HG02642 (cell line): Measurements from ENCODE around the gene AKAP13.
"Not testable (repeated sequence)": the region's sequence is repeated elsewhere in the genome, so short reads cannot be mapped to it uniquely, and the experiment has no call there.

Experiments used
- ATAC-seq: cut with Tn5 transposase; IDR thresholded peaks from one replicate; pipeline ENCODE4 v1.9.1; 2021; ENCODE audit warnings: mild to moderate bottlenecking; ENCODE audit not compliant: unreplicated experiment, poor library complexity

Gene AKAP13

GRCh38 chr15:85520650-85521049 is 140.2 kb downstream of the AKAP13 start:
- no peak for ATAC-seq

GRCh38 chr15:85523530-85523929 is 143.1 kb downstream of the AKAP13 start:
- ATAC-seq = no peak

- ATAC-seq = no peak
Observed at GRCh38 chr15:85525755-85526154, 145.4 kb downstream of the AKAP13 start.

GRCh38 chr15:85527895-85528294 is 147.5 kb downstream of the AKAP13 start:
- no peak for ATAC-seq

- no peak for ATAC-seq
Observed at GRCh38 chr15:85530079-85530478, 149.7 kb downstream of the AKAP13 start.

GRCh38 chr15:85531083-85531482 is 150.7 kb downstream of the AKAP13 start:
- ATAC-seq = no peak

- no peak for ATAC-seq
Observed at GRCh38 chr15:85532689-85533088, 152.3 kb downstream of the AKAP13 start.

GRCh38 chr15:85534031-85534430 is 153.6 kb downstream of the AKAP13 start:
- ATAC-seq = peak; percentile 89

- ATAC-seq = not testable (repeated sequence)
Observed at GRCh38 chr15:85535533-85536330, 155.3 kb downstream of the AKAP13 start.

- ATAC-seq = no peak
Observed at GRCh38 chr15:85536341-85536740, 155.9 kb downstream of the AKAP13 start.

- ATAC-seq = no peak
Observed at GRCh38 chr15:85539491-85539890, 159.1 kb downstream of the AKAP13 start.

- no peak for ATAC-seq
Observed at GRCh38 chr15:85540085-85540797, 159.8 kb downstream of the AKAP13 start.

- peak; percentile 70 for ATAC-seq
Observed at GRCh38 chr15:85541744-85542143, 161.3 kb downstream of the AKAP13 start.

GRCh38 chr15:85542488-85542887 is 162.1 kb downstream of the AKAP13 start:
- ATAC-seq = no peak

GRCh38 chr15:85542895-85543331 is 162.5 kb downstream of the AKAP13 start:
- ATAC-seq = no peak

GRCh38 chr15:85543741-85544155 is 163.3 kb downstream of the AKAP13 start:
- no peak for ATAC-seq

GRCh38 chr15:85545185-85545584 is 164.8 kb downstream of the AKAP13 start:
- ATAC-seq = no peak

- no peak for ATAC-seq
Observed at GRCh38 chr15:85545752-85546151, 165.3 kb downstream of the AKAP13 start.

- no peak for ATAC-seq
Observed at GRCh38 chr15:85547386-85547785, 167.0 kb downstream of the AKAP13 start.

GRCh38 chr15:85550283-85550682 is 169.9 kb downstream of the AKAP13 start:
- no peak for ATAC-seq

GRCh38 chr15:85551221-85551832 is 170.9 kb downstream of the AKAP13 start:
- ATAC-seq = no peak
